GM12801 (cell line): ENCODE data around the gene DHH.

Source experiments
- TF ChIP-seq, protein P1 (sequence below): IDR thresholded peaks from one replicate; pipeline ENCODE4 v1.5.1; 2011; ENCODE audit warnings: control low read depth; ENCODE audit not compliant: insufficient read length; ENCODE audit errors: extremely low read depth

Gene DHH

DNA sequence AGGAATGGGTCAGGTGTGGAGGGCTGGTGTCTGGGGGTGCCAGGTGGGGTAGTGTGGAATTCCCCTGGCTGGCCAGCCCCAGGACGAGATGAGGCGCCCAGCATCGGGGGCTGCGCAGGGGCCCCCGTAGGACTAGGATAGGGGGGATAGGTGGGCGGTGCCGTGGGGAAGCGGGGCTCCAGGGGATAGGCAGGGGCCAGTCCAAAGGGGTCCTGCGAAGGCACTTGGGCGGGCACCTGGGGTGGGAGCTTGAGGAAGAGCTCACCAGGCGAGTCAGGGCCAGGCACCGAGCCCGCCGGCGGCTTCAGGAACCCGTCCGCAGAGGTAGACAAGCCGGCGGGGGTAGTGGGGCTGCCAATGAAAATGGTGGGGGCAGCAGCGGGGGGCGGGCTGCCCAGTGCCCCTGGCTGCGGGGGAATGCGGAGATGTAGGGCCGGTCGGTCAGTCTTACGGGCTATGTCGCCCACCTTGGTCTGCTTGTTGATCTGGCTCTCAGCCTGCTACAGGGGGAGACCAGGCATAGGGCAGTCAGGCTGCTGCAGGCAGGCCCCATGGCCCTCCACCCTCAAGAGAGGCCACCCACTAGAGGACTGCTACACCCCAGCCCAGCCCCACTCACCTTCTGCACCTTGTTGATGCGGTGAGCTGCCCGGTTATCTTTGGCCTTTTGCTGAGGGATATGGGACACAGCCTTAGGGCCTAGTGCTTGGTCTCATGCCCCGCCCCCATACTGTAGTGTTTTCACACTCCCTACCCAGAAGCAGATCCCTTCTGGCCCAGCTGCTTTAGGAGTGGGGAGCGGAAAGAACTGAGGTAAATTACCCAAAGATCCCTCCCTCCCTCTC lies 53.3 kb downstream of the DHH start:
- TF ChIP-seq, protein P1, sequence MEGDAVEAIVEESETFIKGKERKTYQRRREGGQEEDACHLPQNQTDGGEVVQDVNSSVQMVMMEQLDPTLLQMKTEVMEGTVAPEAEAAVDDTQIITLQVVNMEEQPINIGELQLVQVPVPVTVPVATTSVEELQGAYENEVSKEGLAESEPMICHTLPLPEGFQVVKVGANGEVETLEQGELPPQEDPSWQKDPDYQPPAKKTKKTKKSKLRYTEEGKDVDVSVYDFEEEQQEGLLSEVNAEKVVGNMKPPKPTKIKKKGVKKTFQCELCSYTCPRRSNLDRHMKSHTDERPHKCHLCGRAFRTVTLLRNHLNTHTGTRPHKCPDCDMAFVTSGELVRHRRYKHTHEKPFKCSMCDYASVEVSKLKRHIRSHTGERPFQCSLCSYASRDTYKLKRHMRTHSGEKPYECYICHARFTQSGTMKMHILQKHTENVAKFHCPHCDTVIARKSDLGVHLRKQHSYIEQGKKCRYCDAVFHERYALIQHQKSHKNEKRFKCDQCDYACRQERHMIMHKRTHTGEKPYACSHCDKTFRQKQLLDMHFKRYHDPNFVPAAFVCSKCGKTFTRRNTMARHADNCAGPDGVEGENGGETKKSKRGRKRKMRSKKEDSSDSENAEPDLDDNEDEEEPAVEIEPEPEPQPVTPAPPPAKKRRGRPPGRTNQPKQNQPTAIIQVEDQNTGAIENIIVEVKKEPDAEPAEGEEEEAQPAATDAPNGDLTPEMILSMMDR, result no peak

DNA sequence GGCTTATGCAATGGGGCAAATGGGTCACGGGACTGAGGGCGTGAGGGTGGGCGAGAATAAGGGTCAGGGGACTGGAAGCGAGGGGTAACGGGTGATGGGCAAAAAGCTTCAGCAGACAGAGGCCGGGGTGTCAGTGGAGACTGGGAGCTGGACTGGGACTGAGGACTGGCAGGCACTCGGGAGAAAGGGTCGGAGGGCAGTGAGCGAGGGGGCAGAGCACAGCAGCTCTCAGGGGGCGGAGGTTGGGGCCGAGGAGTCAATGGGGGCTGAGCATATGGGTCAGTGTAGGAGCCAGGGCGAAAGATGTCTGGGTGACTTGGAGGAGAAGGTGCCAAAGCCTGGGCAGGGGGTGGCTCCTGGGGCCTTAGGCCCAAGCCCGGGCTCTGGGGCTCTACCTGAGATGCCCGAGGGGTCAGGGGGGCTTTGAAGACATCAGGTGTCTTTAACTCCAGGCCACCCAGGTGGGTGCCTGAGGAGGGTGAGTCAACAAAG lies 54.2 kb downstream of the DHH start:
- TF ChIP-seq, protein P1, result no peak

DNA sequence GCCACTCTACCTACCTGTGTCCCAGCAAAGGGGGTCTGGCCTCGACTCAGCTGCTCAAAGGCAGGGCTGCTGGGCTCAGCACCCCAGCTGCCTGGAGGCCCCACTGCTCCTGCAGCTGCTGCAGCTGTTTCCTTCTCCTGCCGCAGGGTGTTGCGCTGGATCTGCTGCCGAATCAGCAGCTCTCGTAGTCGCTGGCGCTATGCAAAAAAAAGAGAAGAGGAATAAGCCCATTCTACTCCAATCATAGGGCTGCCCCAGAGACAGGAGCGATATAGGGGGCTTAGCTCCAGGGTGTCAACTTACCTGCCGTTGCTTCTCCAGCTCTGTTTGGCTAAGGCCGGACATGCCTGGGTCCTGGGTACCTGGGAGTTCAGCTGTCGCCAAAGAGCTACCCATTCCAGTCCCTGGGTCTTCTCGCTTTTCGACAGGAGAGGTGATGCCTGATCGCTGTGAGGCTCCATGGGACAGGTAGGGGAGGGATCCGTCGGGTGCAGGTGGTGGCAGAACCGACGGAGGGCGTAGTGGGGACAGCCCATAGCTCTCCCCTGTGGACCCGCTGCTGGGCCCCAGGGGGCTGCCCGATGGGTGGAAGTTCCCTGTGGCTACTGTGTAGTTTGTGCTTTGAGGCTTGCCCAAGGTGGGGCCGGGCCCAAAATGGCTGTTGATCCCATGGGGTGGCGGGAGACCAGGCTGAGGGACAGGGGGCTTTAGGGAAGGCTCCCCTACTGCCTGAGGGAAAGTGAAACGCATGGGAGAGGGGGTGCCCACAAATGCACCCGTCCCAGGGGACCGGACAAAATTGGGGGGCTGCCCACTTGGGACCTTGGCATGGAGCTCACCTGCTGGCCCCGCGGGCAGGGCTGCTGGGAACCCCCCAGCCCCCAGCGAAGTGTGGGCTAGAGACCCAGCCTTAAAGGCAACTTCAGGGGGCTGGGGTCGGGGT lies 54.9 kb downstream of the DHH start:
- TF ChIP-seq, protein P1, result no peak

DNA sequence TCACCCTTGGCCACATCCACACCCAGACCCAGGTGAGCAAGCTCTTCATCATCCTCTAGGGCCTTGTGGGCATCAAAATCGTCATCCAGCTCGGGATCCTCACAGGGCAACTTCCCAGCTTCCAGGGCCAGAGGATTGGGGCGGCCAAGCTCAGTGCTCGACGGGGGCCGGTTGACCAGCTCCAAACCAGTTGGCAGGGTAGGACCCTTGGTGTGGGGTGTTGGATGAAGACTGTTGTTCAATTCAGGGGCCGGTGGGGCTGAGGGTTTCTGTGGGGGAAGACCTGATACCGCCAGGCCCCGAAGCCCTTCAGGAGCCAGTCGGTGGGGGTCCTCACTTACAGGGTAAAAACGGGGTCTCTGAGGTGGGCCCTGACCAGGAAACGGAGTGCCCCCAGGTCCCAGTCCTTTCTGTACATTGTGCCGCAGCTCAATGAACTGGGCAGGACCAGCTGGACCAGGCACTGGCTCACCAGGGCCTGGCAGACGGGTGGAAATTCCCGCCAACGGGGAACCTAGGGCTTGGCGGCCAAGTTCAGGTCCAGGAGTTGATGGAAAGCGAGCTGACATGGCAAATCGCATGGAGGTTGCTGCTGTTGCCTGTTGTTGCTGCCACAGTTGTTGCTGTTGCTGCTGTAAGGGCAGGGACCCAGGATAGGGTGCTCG lies 56.2 kb downstream of the DHH start:
- TF ChIP-seq, protein P1, result no peak

DNA sequence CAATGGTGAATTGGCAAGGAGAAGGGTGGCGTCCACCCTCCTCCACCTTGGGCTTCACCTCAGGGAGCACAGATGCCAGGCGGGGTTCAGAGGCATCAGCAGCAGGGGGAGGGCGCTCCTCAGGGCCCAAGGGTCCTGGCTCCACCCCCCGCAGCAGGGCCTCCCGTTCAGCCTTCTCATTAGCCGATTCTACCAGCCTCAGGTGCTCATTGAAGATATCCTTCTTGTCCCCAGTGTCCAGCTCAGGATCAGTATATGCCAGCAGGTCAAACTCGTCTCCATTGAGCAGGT lies 56.7 kb downstream of the DHH start:
- TF ChIP-seq, protein P1, result no peak

DNA sequence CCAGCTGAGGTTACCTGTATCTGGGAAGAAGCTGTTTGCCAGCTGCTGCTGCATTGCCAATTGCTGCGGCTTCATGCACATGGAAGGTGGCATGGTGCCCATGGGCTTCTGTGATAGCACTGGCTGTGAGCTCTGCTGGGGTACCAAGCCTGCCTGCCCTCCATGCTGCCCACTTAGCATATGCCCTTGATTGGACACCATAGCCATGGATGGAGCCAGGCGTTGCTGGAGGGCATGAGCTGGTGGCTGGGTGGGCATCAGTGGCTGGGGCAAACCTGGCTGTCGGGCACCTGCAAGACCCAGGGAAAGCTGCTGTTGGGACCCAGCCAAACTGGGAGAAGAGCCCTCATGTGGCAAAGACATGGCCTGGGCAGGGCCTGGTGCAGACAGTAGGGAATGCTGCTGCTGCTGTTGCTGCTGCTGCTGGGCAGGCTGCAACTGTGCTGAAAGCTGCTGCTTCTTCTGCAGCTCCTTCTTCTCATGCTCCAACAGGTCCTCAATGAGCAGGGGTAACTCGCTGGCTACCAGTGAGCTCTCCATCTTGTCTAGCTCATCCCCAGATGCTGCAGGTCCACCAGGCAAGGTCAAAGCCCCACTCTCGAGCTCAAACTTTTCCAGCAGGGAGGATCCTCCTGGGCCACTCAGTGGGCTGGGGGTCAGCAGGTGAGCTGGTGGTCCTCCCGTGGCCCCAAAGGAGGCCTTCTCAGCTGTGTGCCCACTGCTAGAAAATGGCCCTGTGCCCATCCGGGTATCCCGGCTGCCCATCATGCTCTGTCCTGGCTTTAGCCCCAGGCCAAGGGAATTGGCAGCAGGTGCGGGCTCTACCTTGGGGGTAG lies 57.3 kb downstream of the DHH start:
- TF ChIP-seq, protein P1, result no peak
